ENCODE measurements around the gene MUC12.
"Not testable (repeated sequence)": the region's sequence is repeated elsewhere in the genome, so short reads cannot be mapped to it uniquely, and the experiment has no call there.

Gene MUC12

GRCh38 chr7:101058355-101058754 is 89.0 kb downstream of the MUC12 start:
- peak; percentile 13 to 32 for DNase-seq (ENCODE audit: low read depth in 1 of 2, low spot score in 1 of 2)

- DNase-seq (ENCODE audit: low read depth in 1 of 2, low spot score in 1 of 2): no peak
Measured at GRCh38 chr7:101059620-101059942, 90.2 kb downstream of the MUC12 start.

- DNase-seq (ENCODE audit: low read depth in 1 of 2, low spot score in 1 of 2): no peak
Measured at GRCh38 chr7:101060992-101061391, 91.6 kb downstream of the MUC12 start.

GRCh38 chr7:101064176-101064550 is 94.8 kb downstream of the MUC12 start:
- DNase-seq (ENCODE audit: low read depth in 1 of 2, low spot score in 1 of 2): not testable (repeated sequence)

- not testable (repeated sequence) for DNase-seq (ENCODE audit: low read depth in 1 of 2, low spot score in 1 of 2)
Measured at GRCh38 chr7:101065162-101065561, 95.8 kb downstream of the MUC12 start.

- DNase-seq (ENCODE audit: low read depth in 1 of 2, low spot score in 1 of 2): no peak
Measured at GRCh38 chr7:101066141-101066832, 96.9 kb downstream of the MUC12 start.

- no peak for DNase-seq (ENCODE audit: low read depth in 1 of 2, low spot score in 1 of 2)
Measured at GRCh38 chr7:101066833-101067177, 97.4 kb downstream of the MUC12 start.

- no peak for DNase-seq (ENCODE audit: low read depth in 1 of 2, low spot score in 1 of 2)
Measured at GRCh38 chr7:101068401-101068800, 99.0 kb downstream of the MUC12 start.

Data from stimulated activated CD4-positive, alpha-beta T cell treated with anti-CD3 and anti-CD28 coated beads, Interleukin-15, amount 100 ng/mL, for 1 hour (primary cell).